Adrenal gland (tissue), 12 donors: ENCODE data around the gene PDE7B. TPM values are rescaled to one million over a fixed set of nuclear protein-coding genes. Genes with fewer than 3 reads are reported as not detected.

ENCODE experiments used
- DNase-seq, 7 donors: peaks; one replicate each; pipeline ENCODE4 v3.0.0-alpha.2; 2019 to 2020
- H3K27ac ChIP-seq, 5 donors: fragments of 200-600 bp; sonication (generic) in 4 of 5; 1 replicate in 3 of 5; 2 replicates in 2 of 5; pipeline versions ENCODE4 v1.5.1 to v1.8.0; 2016 to 2020; ENCODE audit warnings: mild to moderate bottlenecking in 1 of 5
- H3K27me3 ChIP-seq: fragments of 200-600 bp; 2 replicates; pipeline ENCODE4 v1.8.0; 2021
- H3K36me3 ChIP-seq, 2 donors: fragments of 200-600 bp; replicated peaks in 1 of 2; 1 replicate in 1 of 2; 2 replicates in 1 of 2; pipeline versions ENCODE4 v1.5.1 to v1.8.0; 2018 to 2022
- H3K4me1 ChIP-seq, 2 donors: fragments of 200-600 bp; replicated peaks in 1 of 2; 1 replicate in 1 of 2; 2 replicates in 1 of 2; pipeline versions ENCODE4 v1.5.1 to v1.8.0; 2018 to 2021
- H3K4me3 ChIP-seq, 4 donors: fragments of 200-600 bp; sonication (generic) in 3 of 4; one replicate each; pipeline ENCODE4 v1.5.1; 2016 to 2018
- H3K9me3 ChIP-seq, 3 donors: fragments of 200-600 bp; sonication (generic) in 1 of 3; replicated peaks in 1 of 3; 1 replicate in 2 of 3; 2 replicates in 1 of 3; pipeline versions ENCODE4 v1.5.1 to v1.8.0; 2016 to 2021
- CTCF ChIP-seq, 6 experiments: fragments of 450-650 bp in 4 of 6; fragments of 200-600 bp in 2 of 6; sonication (generic) in 1 of 6; IDR thresholded peaks; 1 replicate in 5 of 6; 2 replicates in 1 of 6; pipeline versions ENCODE4 v1.5.1 to v1.8.0; 2016 to 2021; ENCODE audit warnings: antibody characterized with exemption in 6 of 6, mild to moderate bottlenecking in 2 of 6, moderate library complexity in 1 of 6
- POLR2A ChIP-seq, 2 donors: fragments of 450-650 bp; IDR thresholded peaks; one replicate each; pipeline ENCODE4 v1.6.1; 2017; ENCODE audit warnings: antibody characterized with exemption in 2 of 2, mild to moderate bottlenecking in 2 of 2, moderate library complexity in 1 of 2
- WGBS, 4 donors: extraction: QIAGEN DNeasy Blood & Tissue Kit in 2 of 4; methylation state at CpG; one replicate each; pipeline versions ENCODE4 v1.1.5 to v1.1.7; 2013 to 2017; 5-methylcytosine and 5-hydroxymethylcytosine counted together
- intact Hi-C, 2 donors: fragments of 100-400 bp; cut with DNase I; formaldehyde crosslinking; loops; one replicate each; pipeline versions ENCODE4 v1.14.1 to v1.15.0; 2022 to 2023
- polyA plus RNA-seq, 3 donors: library from polyadenylated mRNA; stranded (reverse); fragments of 200-250 nt in 2 of 3; fragments of 350-450 nt in 1 of 3; fragmentation: Illumina TruSeq in 1 of 3; extraction: RNeasy Lipid Tissue Mini Kit (QIAGEN cat#74804) in 1 of 3; gene quantifications; one replicate each; pipeline ENCODE4 v1.2.3, GENCODE V29; 2013 to 2014
- total RNA-seq, 9 donors: library from RNA; depleted of rRNA in 4 of 9; stranded (reverse); fragments of >200 nt in 4 of 9; fragments of 120-200 nt in 1 of 9; fragmentation: NEBNext Ultra II Directional in 1 of 9; extraction: Animal tissue kit (Norgen Biotek cat#: 25700) in 1 of 9; gene quantifications; one replicate each; pipeline versions ENCODE4 v1.1.0 to v1.2.4, GENCODE V29; 2013 to 2023
- donor health status: healthy with polysubstance abuse.
- donor health status: Bipolar disorder and iron deficiency.
- donor health status: DM: yes; HTN: yes; CAD: no.
- donor health status: DM: no; HTN: no; CAD: no.
- donor health status: DM: no; HTN: no; CAD: no.
- donor health status: DM: yes; HTN: yes; CAD: no.

Gene PDE7B
- total and polyA plus RNA-seq, 12 donors = 1.3 to 11.5 (median 5.2) TPM

- intact Hi-C loops = no loop called here
- peaks cover 0 to 8% of the 10 kb centered on the region in 2 donors for H3K4me1 ChIP-seq
- H3K36me3 ChIP-seq = no peaks in the 10 kb centered on the region
- H3K27ac ChIP-seq = no peak overlapping the region
- H3K4me3 ChIP-seq = no peak overlapping the region
- 93 to 96% (median 96%) methylated on average over 5 of the region's 5 CpGs for WGBS, 4 donors
- no peak for TF ChIP-seq POLR2A (IDR thresholded peaks at IDR 0.05)
- no peak for TF ChIP-seq CTCF (IDR thresholded peaks at IDR 0.05)
- no peak for DNase-seq
- no peaks in the 10 kb centered on the region for H3K9me3 ChIP-seq
- no peaks in the 10 kb centered on the region for H3K27me3 ChIP-seq
Observed at GRCh38 chr6:136148523-136148922, 297.0 kb downstream of the PDE7B start.

GRCh38 chr6:136149311-136149710 is 297.8 kb downstream of the PDE7B start:
- intact Hi-C loops = no loop called here
- peaks cover 0 to 8% of the 10 kb centered on the region in 2 donors for H3K4me1 ChIP-seq

GRCh38 chr6:136150961-136151360 is 299.5 kb downstream of the PDE7B start:
- no peak overlapping the region for H3K4me3 ChIP-seq
- intact Hi-C loops = no loop called here
- no peak overlapping the region for H3K27ac ChIP-seq
- TF ChIP-seq CTCF (IDR thresholded peaks at IDR 0.05) = no peak
- TF ChIP-seq POLR2A (IDR thresholded peaks at IDR 0.05) = no peak
- peaks cover 0 to 5% of the 10 kb centered on the region in 2 donors for H3K4me1 ChIP-seq
- no peaks in the 10 kb centered on the region for H3K27me3 ChIP-seq
- H3K9me3 ChIP-seq = no peaks in the 10 kb centered on the region
- DNase-seq = no peak
- peaks cover 0 to 7% of the 10 kb centered on the region in 2 donors for H3K36me3 ChIP-seq
- 59 to 78% (median 70%) methylated on average over 1 of the region's 1 CpG for WGBS, 4 donors

More at GRCh38 chr6:136149311-136149710, 297.8 kb downstream of the PDE7B start:
- TF ChIP-seq CTCF (IDR thresholded peaks at IDR 0.05) (no peak), POLR2A (IDR thresholded peaks at IDR 0.05) (no peak)
- Histone ChIP-seq H3K9me3 (no peaks in the 10 kb centered on the region), H3K36me3 (no peaks in the 10 kb centered on the region), H3K27me3 (no peaks in the 10 kb centered on the region), H3K27ac (no peak overlapping the region), H3K4me3 (no peak overlapping the region)
- WGBS, 4 donors = 62 to 72% (median 67%) methylated on average over 2 of the region's 2 CpGs
- DNase-seq = no peak

GRCh38 chr6:136153707-136154375 is 302.3 kb downstream of the PDE7B start:
- DNase-seq = no peak
- WGBS, 4 donors = 92 to 94% (median 93%) methylated on average over 7 of the region's 7 CpGs
- TF ChIP-seq CTCF (IDR thresholded peaks at IDR 0.05) (no peak), POLR2A (IDR thresholded peaks at IDR 0.05) (no peak)
- Histone ChIP-seq H3K27ac (no peak overlapping the region), H3K9me3 (no peaks in the 10 kb centered on the region), H3K27me3 (no peaks in the 10 kb centered on the region), H3K4me3 (no peak overlapping the region), H3K36me3 (peaks cover 0 to 7% of the 10 kb centered on the region in 2 donors), H3K4me1 (peaks cover 0 to 8% of the 10 kb centered on the region in 2 donors)
- intact Hi-C loops = no loop called here
